ENCODE results near the gene EIF4G1.

GRCh38 chr3:184335291-184335660, 20.9 kb downstream of the EIF4G1 start:
- no peak for TF ChIP-seq EZH2 (IDR thresholded peaks at IDR 0.05; ENCODE audit: borderline replicate concordance, insufficient read depth, low read length, poor library complexity, severe bottlenecking)
- TF ChIP-seq CTCF (IDR thresholded peaks at IDR 0.05; ENCODE audit: poor library complexity, severe bottlenecking), result no peak
- no peak for TF ChIP-seq RAD21 (conservative IDR thresholded peaks at IDR 0.05)
- no peak for TF ChIP-seq TAF1 (IDR thresholded peaks at IDR 0.05; ENCODE audit: low read depth)
- no peak for TF ChIP-seq EP300 (conservative IDR thresholded peaks at IDR 0.05; ENCODE audit: poor library complexity, severe bottlenecking)
- TF ChIP-seq REST (IDR thresholded peaks at IDR 0.05; ENCODE audit: borderline replicate concordance), result no peak
- TF ChIP-seq MXI1 (conservative IDR thresholded peaks at IDR 0.05; ENCODE audit: poor library complexity, severe bottlenecking), result no peak

All from neural cell (in vitro differentiated cells).